Memory B cell (primary cell): Measurements from ENCODE around the gene TIGD6.

Experiments used
- ATAC-seq: fragments of 150-1000 bp; cut with Tn5 transposase; 2 replicates; pipeline ENCODE4 v1.10.0; 2021; ENCODE audit warnings: low read depth, mild to moderate bottlenecking, moderate library complexity
- DNase-seq, 2 donors: peaks; one replicate each; pipeline ENCODE4 v3.0.0; 2022; ENCODE audit warnings: low spot score in 2 of 2
- H3K27ac Mint-ChIP-seq: one replicate; pipeline ENCODE4 v1.8.0; 2022; ENCODE audit warnings: mild to moderate bottlenecking, moderate library complexity, mixed read lengths
- H3K27me3 Mint-ChIP-seq: one replicate; pipeline ENCODE4 v1.8.0; 2022; ENCODE audit warnings: mixed read lengths
- H3K36me3 Mint-ChIP-seq: one replicate; pipeline ENCODE4 v1.8.0; 2022; ENCODE audit warnings: mild to moderate bottlenecking, mixed read lengths
- H3K4me1 Mint-ChIP-seq: one replicate; pipeline ENCODE4 v1.8.0; 2022; ENCODE audit warnings: mixed read lengths
- H3K4me3 Mint-ChIP-seq: one replicate; pipeline ENCODE4 v1.8.0; 2022; ENCODE audit warnings: mild to moderate bottlenecking, moderate library complexity, mixed read lengths
- H3K9me3 Mint-ChIP-seq: one replicate; pipeline ENCODE4 v1.8.0; 2022; ENCODE audit warnings: mixed read lengths

The TIGD6 gene

DNA sequence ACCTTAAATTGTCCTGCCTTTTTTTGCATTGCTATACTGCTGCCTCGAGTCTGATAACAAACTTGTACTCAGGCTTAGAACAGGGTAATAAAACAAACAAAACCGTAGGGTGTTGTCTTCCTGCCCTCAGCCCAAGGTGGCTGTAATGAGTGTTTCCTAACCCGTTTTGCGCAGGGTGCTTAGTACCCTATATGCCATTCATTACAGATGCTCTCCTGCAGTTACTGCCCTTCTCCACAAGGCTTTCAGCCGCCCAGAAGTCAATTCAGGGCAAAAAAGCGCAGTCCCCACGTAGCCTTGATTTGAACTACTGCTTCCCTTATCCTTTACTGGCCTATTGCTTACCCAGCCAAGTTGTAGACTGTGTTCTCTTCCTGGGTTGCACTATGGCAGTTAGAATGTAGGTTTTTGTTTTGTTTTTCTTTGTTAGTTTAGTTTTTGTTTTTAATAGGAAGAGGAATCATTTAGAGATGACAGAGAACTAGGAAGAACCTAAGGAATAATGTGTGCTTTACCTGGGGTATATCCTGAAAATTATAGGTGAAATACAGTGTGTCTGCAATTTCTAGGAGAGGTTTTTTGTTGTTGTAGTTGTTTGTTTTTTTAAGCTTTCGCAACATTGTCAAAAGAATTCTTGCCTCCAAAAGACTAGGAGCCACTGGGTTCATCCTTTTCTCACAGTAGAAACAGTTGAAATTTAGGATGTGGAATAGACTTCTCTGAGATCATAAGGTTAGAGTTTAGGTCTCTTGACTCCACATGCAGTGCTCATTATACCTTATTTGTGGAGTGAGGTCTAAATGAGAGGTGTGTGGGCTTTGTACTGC, 1.4 kb upstream of the TIGD6 start:
- peaks cover 17% of the 10 kb centered on the region for H3K36me3 Mint-ChIP-seq
- H3K27ac Mint-ChIP-seq: peak overlapping the region; percentile 88
- no peaks in the 10 kb centered on the region for H3K27me3 Mint-ChIP-seq
- DNase-seq (peak; percentile 34 to 51), ATAC-seq (peak; percentile 63)
- peak overlapping the region; percentile 89 for H3K4me3 Mint-ChIP-seq
- no peaks in the 10 kb centered on the region for H3K9me3 Mint-ChIP-seq
- peaks cover 29% of the 10 kb centered on the region for H3K4me1 Mint-ChIP-seq

DNA sequence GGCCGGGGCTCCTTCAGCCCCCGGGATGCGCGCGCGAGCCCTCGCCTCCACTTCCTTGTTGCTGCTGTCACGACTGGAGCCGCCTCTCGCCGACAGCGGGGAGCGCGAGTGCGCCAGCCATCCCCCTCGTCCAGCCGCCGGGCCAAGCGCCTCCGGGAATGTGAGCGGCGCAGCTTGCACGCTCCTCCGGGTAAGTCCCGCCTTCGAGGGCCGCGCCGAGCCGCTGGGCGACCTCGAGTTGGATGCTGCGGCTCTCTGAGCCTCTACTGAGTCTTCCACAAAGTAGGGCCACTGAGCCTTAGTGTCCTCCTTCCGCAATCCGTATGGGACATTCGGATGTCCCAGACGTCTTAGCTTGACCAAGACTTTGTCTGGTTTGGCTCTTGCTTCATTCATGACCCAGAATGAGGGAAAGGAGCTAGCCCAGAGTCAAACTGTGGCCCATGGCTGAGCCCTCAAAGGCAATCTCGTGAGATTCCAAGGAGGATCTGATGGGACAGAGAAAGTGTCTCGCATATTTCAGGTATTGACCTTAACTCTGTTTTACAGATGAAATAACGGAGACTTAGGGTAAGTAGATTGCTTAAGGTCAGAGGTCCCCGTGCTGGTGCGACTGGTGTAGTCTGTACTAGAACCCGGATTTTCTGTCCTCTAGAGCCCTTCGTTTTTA, 671 bp upstream of the TIGD6 start:
- Mint-ChIP-seq H3K36me3 (peaks cover 14% of the 10 kb centered on the region), H3K27me3 (no peaks in the 10 kb centered on the region), H3K9me3 (no peaks in the 10 kb centered on the region), H3K27ac (peak overlapping the region; percentile 88), H3K4me1 (peaks cover 27% of the 10 kb centered on the region), H3K4me3 (peak overlapping the region; percentile 89)
- no peak for ATAC-seq
- DNase-seq: peak; percentile 20 to 28

DNA sequence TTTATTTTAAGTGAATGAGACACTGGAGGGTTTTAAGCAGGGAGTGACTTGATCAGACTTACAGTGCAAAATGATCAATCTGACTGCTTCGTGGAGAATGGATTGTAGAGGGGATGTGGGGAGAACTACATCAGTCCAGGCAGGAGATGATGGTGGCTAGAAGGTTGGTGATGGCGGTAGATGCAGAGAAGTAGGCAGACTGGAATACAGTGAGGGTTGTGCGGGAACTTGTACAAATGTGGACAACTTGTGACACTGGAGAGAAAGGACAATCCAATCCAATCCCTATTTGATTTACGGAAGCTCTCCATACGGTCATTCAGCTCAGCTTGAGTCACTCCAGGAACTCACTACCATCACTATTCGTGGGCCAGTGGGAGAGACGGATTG, 593 bp downstream of the TIGD6 start:
- peaks cover 27% of the 10 kb centered on the region for H3K4me1 Mint-ChIP-seq
- DNase-seq (no peak), ATAC-seq (no peak)
- no peaks in the 10 kb centered on the region for H3K27me3 Mint-ChIP-seq
- no peaks in the 10 kb centered on the region for H3K9me3 Mint-ChIP-seq
- peak overlapping the region; percentile 89 for H3K4me3 Mint-ChIP-seq
- peak overlapping the region; percentile 88 for H3K27ac Mint-ChIP-seq
- peaks cover 16% of the 10 kb centered on the region for H3K36me3 Mint-ChIP-seq

- DNase-seq (no peak), ATAC-seq (no peak)
- Mint-ChIP-seq H3K4me3 (peak overlapping the region; percentile 89), H3K27ac (peak overlapping the region; percentile 88), H3K27me3 (no peaks in the 10 kb centered on the region), H3K4me1 (peaks cover 27% of the 10 kb centered on the region), H3K36me3 (peaks cover 13% of the 10 kb centered on the region), H3K9me3 (no peaks in the 10 kb centered on the region)
Observed at GRCh38 chr5:149999359-149999758, 1.1 kb downstream of the TIGD6 start.

GRCh38 chr5:149998281-149998680, 2.2 kb downstream of the TIGD6 start:
- Mint-ChIP-seq H3K27me3 (no peaks in the 10 kb centered on the region), H3K4me1 (peaks cover 27% of the 10 kb centered on the region), H3K9me3 (no peaks in the 10 kb centered on the region), H3K36me3 (peaks cover 11% of the 10 kb centered on the region), H3K27ac (no peak overlapping the region), H3K4me3 (no peak overlapping the region)
- DNase-seq (no peak), ATAC-seq (no peak)

- Mint-ChIP-seq H3K27ac (no peak overlapping the region), H3K36me3 (peaks cover 9% of the 10 kb centered on the region), H3K27me3 (no peaks in the 10 kb centered on the region), H3K4me1 (peaks cover 12% of the 10 kb centered on the region), H3K4me3 (no peak overlapping the region), H3K9me3 (no peaks in the 10 kb centered on the region)
- no peak for ATAC-seq
- DNase-seq: no peak
Observed at GRCh38 chr5:149996205-149996890, 4.1 kb downstream of the TIGD6 start.

GRCh38 chr5:149995385-149996204, 4.9 kb downstream of the TIGD6 start:
- Mint-ChIP-seq H3K36me3 (peaks cover 9% of the 10 kb centered on the region), H3K4me3 (no peak overlapping the region), H3K9me3 (no peaks in the 10 kb centered on the region), H3K27me3 (no peaks in the 10 kb centered on the region), H3K27ac (no peak overlapping the region), H3K4me1 (peaks cover 14% of the 10 kb centered on the region)
- ATAC-seq (no peak), DNase-seq (no peak)

GRCh38 chr5:149993471-149993870, 7.0 kb downstream of the TIGD6 start:
- Mint-ChIP-seq H3K4me1 (peaks cover 2% of the 10 kb centered on the region), H3K27ac (no peak overlapping the region)

GRCh38 chr5:149990518-149991376, 9.7 kb downstream of the TIGD6 start:
- Mint-ChIP-seq H3K27ac (no peak overlapping the region), H3K36me3 (peaks cover 4% of the 10 kb centered on the region), H3K4me3 (no peak overlapping the region), H3K4me1 (peaks cover 2% of the 10 kb centered on the region), H3K27me3 (no peaks in the 10 kb centered on the region), H3K9me3 (no peaks in the 10 kb centered on the region)
- DNase-seq: peak; percentile 58 to 59
- peak; percentile 83 for ATAC-seq

More at GRCh38 chr5:149993471-149993870, 7.0 kb downstream of the TIGD6 start:
- no peak for ATAC-seq
- Mint-ChIP-seq H3K27me3 (no peaks in the 10 kb centered on the region), H3K4me3 (no peak overlapping the region), H3K9me3 (no peaks in the 10 kb centered on the region), H3K36me3 (peaks cover 9% of the 10 kb centered on the region)
- no peak for DNase-seq

DNA sequence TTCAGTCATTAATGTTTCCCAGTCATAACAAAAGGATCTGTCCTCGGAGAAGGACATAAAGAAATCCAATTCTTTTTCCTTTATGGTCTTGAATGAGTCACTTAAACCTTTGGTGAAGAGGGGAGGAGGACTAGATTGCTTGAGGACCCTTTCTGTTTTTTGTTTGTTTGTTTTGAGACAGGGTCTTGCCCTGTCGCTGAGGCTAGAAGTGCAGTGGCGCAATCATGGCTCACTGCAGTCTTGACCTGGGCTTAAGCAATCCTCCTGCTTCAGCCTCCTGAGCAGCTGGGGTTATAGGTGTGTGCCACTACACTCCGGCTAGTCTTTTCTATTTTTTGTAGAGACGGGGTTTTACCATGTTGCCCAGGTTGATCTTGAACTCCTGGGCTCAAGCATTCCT, 12.3 kb downstream of the TIGD6 start:
- Mint-ChIP-seq H3K27me3 (no peaks in the 10 kb centered on the region), H3K4me1 (peaks cover 2% of the 10 kb centered on the region), H3K9me3 (no peaks in the 10 kb centered on the region), H3K36me3 (no peaks in the 10 kb centered on the region), H3K27ac (no peak overlapping the region), H3K4me3 (no peak overlapping the region)
- ATAC-seq (no peak), DNase-seq (no peak)

GRCh38 chr5:149982505-149982904, 17.9 kb downstream of the TIGD6 start:
- DNase-seq (no peak), ATAC-seq (no peak)
- no peaks in the 10 kb centered on the region for H3K27me3 Mint-ChIP-seq
- peaks cover 28% of the 10 kb centered on the region for H3K36me3 Mint-ChIP-seq
- no peaks in the 10 kb centered on the region for H3K9me3 Mint-ChIP-seq
- no peak overlapping the region for H3K27ac Mint-ChIP-seq
- H3K4me3 Mint-ChIP-seq: no peak overlapping the region
- no peaks in the 10 kb centered on the region for H3K4me1 Mint-ChIP-seq

DNA sequence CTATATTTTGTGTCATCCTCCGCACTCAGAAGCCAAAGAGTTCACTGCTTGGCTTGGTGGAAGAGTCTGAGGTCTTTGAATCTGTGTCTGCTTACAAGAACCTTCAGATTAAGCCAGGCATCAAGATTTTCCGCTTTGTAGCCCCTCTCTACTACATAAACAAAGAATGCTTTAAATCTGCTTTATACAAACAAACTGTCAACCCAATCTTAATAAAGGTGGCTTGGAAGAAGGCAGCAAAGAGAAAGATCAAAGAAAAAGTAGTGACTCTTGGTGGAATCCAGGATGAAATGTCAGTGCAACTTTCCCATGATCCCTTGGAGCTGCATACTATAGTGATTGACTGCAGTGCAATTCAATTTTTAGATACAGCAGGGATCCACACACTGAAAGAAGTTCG, 19.2 kb downstream of the TIGD6 start:
- H3K36me3 Mint-ChIP-seq: peaks cover 35% of the 10 kb centered on the region
- H3K4me1 Mint-ChIP-seq: peaks cover 5% of the 10 kb centered on the region
- DNase-seq: no peak
- H3K9me3 Mint-ChIP-seq: no peaks in the 10 kb centered on the region
- no peak for ATAC-seq
- no peak overlapping the region for H3K4me3 Mint-ChIP-seq
- no peak overlapping the region for H3K27ac Mint-ChIP-seq
- H3K27me3 Mint-ChIP-seq: no peaks in the 10 kb centered on the region

GRCh38 chr5:149979896-149980295, 20.6 kb downstream of the TIGD6 start:
- H3K4me1 Mint-ChIP-seq: peaks cover 5% of the 10 kb centered on the region
- no peaks in the 10 kb centered on the region for H3K27me3 Mint-ChIP-seq
- H3K9me3 Mint-ChIP-seq: no peaks in the 10 kb centered on the region
- H3K27ac Mint-ChIP-seq: no peak overlapping the region
- DNase-seq: no peak
- ATAC-seq: no peak
- peaks cover 40% of the 10 kb centered on the region for H3K36me3 Mint-ChIP-seq
- H3K4me3 Mint-ChIP-seq: no peak overlapping the region
